DMS 273 (cell line): ENCODE data around the gene TMEM178B.

ENCODE experiments used
- DNase-seq: peaks from one replicate; lab custom pipeline; 2025; ENCODE audit not compliant: unreplicated experiment; lab: John Stamatoyannopoulos, UW

Gene TMEM178B

DNA sequence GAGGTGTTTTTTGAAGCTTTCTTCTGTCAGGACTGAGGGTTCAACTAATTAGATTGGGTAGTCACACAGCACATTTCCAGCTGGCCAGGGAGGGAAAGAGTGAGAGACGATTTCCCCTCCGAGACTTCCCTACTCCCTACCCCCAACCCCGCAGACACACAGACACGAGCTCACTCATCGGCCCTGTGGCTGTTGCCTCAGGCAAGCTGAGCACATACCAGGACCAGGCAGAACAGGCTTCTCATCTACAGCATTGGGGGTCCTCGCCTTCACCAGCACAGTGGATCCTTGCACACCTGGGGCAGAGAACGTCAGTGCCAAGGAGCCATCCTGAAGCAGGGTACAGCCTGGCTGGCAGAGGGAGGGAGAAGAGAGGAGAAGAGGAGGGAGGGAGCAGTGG lies 144.1 kb downstream of the TMEM178B start:
- no peak for DNase-seq

DNA sequence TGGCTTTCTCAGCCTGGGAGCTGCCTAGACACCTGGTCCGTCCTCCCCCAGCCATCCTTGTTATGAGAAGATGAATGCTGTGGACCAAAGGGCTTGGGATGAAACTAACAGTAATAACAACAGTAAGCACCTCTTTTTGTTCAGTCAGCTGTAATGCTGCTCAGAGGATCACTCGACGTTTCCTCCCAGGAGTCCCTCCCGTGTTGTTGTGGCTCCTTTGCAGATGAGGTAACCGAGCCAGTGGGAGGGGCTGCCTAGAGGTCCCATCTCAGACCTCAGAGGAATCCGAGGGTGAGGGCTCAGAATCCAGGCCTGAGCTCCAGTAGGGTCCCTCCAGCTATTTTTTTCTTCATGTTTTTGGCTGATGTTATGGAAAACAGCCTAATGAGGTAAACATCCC lies 145.1 kb downstream of the TMEM178B start:
- DNase-seq: no peak

DNA sequence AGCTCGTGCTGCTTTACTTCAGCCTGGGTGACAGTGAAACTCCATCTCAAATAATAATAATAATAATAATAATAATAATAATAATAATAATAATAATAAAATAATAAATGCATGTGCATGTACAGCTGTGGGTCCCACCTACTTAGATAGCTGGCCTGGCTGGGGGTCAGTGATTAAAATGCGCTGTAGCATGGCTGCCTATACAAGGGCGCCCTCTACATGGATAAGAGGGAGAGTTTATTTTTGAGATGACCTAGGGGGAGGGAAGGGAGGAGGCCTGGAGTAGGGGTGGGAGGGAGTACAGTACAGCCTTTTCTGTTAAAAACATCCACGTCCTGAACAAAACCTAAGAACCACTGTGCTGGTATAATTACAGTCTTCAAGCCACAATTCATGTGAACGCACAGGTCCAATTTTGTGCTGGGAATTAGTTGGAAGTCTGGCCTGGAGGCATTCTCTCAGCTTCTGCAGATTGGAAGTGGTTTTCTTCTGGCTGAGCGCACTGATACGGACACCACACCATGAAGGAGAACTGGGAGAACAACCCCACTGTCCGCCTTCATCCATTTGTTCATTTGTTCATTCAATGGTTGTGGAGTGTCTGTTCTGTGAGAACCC lies 146.5 kb downstream of the TMEM178B start:
- peak; percentile 69 for DNase-seq

DNA sequence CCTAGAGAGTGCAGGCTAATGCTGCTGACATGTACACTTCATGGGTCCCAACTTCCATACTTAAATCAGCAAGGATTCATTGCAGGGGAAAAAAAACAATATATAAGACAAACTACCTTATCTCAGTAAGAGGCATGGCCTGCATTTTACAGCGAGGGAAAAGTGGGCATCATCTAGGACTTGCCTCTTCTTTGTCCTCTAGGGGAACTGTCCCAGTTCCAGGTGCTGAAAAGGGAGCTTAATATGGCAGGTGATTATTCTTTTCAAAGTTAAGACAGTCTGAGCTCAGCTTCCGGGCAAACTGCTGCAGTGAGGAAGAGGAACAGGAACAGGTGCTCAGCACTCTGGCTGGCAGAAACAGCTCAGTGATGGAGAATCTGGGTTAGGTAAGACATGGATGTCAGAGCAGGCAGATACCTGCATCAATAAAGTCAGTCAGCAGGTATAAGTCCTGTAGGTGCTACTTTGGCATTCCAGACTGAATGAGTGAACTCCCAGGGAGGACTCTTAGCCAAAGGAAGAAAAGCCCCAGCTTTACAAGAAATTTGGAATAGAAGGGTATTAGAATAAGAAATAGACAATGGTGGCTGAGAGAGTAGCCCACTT lies 147.2 kb downstream of the TMEM178B start:
- DNase-seq: no peak

DNA sequence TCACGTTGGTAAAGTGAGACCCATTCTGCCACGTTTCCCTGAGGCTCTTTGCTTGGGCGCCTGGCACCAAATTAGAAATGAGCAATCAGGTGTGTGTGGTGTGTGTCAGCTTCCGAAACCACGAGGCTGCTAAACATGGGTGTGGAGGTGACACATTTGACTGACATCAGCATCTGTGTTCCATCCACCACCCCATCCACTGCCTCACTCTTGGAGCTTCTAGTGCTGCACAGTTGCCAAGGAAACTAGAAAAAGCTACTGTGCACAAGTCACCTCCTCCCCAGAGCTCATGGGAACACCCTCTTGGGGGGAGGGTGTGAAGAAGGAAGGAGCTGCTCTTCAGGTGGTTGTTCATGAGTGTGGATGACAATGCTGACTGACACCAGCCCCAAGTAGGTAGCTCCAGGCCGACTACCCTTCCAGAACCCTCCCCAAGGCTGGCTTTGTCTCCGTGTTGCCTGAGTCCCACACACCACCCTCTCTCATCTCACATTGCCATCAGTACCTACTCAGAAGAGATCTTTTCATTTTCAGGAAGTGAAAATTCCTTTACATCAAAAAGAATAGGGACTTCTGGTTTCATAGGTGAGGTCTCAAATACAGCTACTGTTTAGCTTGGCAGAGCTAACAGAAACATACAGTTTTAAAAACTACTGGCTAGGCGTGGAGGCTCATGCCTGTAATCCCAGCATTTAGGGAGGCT lies 152.2 kb downstream of the TMEM178B start:
- DNase-seq: no peak

GRCh38 chr7:141227454-141227853 lies 153.6 kb downstream of the TMEM178B start:
- no peak for DNase-seq

- DNase-seq: no peak
Observed at GRCh38 chr7:141228482-141228881, 154.6 kb downstream of the TMEM178B start.

DNA sequence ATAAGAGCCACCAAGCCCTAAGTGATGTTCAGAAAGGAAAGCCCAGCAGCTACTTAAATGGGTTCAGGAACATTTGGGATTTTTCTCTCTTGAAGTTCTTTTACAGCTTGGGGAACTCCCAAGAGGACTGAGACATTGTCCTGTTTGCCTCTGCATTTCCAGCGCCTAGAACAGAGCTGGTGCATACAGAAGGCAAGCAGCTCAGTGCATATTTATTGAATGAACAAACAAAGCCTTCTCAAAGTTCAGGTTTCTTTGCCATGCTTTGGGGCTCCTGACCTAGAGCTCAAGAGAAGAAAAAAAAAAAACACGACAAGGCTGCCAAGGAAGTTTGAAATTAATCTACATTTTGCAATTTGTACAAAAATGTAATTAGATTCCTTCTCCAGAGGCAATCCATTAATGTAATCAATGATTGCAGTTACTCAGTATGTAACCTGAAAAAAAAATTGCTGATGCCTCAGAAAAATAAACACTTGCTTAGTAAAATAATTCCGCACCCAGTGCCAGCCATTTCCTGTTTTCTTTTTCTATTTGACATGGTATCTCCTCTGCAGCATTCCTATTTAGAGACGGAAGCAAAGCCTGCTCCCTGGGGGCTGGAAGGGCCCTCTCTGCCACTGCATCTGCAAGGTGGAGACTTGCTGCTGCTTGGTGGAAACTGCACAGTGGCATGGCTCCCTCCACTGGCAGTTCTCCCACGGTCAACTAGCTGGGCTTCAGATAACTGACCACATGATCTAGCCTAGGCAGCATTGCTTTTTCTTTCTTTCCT lies 157.3 kb downstream of the TMEM178B start:
- DNase-seq: peak; percentile 26

GRCh38 chr7:141232286-141233051 lies 158.6 kb downstream of the TMEM178B start:
- DNase-seq: no peak

- DNase-seq: no peak
Observed at GRCh38 chr7:141234335-141235105, 160.7 kb downstream of the TMEM178B start.

DNA sequence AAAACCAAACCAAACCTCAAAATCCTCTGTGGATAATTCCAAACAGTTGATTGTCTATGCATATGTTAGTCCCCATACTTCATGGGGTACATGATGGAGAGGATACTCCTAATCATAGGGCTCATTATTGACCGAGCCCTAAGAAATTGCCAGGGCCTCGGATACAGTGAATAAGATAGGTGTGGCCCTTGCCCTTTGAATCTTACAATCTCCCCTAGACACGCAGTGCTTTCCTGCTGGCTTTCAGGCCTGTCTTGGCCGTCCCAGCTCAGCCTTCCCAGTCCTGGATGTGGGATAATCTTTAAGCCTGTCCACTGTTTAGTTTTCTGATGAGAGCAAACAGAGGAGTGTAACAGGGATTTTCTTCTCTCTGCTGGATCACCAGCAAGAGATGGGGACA lies 161.8 kb downstream of the TMEM178B start:
- no peak for DNase-seq

DNA sequence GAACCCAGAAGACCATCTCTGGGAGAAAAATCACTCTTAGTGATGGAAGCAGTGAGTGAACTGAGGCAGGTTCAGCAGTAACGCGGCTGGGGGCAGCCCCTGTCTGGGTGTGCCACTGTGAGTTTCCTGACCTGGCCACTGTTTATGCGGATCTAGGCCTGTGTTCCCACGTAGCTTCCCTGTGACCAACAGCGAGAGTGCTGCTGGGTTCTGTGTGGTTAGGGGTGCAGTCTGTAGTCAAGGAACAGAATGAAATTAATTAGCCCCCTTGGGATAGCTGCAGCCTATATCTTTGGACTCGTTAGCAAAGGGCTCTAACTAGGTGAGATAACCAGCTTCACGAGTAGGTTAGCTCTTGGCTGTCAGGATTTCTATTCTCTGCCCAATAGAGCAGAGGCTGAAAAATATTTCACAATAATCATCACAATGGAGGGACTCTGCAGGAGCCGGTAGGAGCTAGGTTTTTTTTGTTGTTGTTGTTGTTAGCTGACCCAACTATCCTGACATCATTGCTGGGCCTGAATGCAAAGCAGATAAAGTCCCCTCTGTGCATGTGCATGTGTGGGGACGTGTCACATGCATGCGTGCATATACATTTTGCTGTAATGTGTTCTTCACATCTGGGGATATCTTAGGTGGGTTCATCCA lies 164.9 kb downstream of the TMEM178B start:
- no peak for DNase-seq

DNA sequence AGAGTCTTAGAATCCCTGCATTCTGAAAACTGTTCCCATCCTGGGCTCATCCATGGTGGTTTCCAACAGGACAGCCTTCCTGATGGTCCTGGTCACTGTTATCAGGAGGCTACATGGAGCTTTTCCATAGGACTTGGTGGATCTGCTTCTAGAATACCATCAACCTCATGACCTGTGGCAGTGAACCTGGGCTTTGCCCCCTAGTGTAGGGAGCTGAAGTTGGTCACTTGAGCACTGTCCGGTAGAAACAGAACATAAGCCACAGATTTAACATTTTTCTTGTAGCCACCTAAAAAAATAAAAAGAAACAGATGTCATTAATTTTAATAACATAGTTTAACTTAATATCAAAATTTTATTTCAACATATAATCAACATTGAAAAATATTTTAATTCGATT lies 165.8 kb downstream of the TMEM178B start:
- no peak for DNase-seq

DNA sequence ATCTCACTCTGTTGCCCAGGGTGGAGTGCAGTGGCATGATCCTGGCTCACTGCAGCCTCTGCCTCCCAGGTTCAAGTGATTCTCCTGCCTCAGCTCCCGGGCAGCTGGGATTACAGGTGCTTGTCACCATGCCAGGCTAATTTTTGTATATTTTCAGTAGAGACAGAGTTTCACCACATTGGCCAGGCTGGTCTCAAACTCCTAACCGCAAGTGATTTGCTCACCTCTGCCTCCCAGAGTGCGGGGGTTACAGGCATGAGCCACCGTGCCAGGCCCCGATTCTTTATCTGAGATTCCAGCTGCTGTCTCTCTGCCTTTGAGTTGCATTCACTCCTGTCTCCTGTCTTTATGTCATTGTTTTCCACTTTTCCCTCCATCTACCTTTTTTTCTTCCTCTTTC lies 168.7 kb downstream of the TMEM178B start:
- peak; percentile 13 for DNase-seq

- DNase-seq: no peak
Observed at GRCh38 chr7:141243368-141243767, 169.5 kb downstream of the TMEM178B start.

- no peak for DNase-seq
Observed at GRCh38 chr7:141244435-141244834, 170.6 kb downstream of the TMEM178B start.

DNA sequence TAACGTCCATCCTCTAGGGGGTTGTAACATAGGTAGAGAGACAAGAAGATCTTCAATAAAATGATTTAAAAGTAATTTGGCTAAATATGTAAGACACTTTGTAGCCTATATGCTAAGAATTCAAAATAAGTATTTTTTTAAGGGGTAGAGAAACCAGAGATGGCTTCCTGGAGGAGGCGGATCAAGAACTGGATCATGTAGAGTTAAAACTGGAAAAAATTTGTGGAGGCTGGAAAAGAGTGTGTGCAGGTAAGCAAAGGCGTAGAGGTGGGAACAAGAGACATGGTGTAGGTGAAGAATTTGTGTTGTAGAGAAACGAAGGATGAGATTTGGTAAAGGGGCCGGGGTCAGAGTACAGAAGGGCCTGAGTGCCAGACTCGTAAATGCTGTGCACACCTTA lies 172.6 kb downstream of the TMEM178B start:
- no peak for DNase-seq

DNA sequence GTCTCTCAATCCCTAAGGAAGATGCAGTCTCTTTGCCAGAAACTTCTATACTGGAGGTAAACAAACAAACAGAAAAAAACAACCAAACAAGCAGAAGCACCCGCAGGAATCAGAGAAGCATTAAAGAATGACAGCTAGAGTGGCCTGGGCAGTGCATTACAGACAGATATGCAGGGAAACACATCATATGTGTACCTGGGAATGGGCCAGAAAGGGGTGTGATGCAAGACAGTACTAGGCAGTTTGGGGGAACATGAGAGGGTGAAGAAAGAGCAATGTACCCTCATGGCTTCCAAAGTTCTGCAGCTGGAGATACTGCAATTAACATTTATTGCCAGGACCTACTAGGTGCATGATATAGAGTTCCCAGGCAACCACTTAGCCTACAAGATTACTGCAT lies 177.3 kb downstream of the TMEM178B start:
- no peak for DNase-seq

DNA sequence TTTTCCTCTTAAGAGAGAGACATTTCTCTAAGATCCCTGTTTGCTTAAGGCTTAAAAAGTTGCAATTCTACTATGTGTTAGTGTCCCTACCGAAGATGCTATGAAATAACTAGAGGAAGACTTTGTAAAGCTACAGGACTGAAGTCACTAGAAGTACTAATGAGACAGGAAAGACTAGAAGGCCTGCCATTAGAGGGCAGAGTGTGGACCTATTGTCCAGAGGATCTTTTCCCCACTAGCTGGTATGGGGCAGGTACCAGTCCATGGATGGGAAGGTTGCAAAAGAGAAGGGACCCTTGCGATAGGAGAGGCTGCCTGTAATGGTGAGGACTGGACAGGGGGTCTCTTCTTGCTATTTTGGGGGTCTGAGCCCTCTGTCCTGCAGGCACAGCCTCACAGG lies 178.1 kb downstream of the TMEM178B start:
- no peak for DNase-seq

DNA sequence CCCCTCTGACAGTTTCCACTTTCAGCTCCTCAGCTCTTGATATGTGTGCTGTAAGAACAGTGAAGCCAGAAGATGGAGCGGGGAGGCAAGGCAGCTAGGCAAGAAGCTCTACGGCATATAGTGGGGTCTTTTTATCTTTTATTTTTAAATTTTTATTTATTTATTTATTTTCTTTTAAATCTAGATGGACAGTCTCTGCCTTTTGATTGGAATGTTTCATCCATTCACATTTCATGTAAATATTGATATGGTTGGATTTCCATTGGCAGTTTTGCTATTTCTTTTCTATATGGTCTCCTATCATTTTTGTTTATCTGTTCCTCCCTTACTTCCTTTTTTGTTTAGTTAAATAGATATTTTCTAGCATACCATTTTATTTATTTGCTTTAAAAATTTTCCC lies 183.7 kb downstream of the TMEM178B start:
- no peak for DNase-seq
